GM12872 (cell line): ENCODE data around the gene TRIP4.

Experiments
- CTCF ChIP-seq: IDR thresholded peaks from 3 replicates; pipeline ENCODE4 v1.5.1; 2011; ENCODE audit warnings: low read depth, mild to moderate bottlenecking, low read length, moderate library complexity; ENCODE audit not compliant: insufficient read depth

The TRIP4 gene

GRCh38 chr15:64466408-64467141 lies 78.9 kb downstream of the TRIP4 start:
- TF ChIP-seq CTCF, result no peak

- no peak for TF ChIP-seq CTCF
These were observed 84.5 kb downstream of the TRIP4 start for GRCh38 chr15:64472161-64472560.

- TF ChIP-seq CTCF, result no peak
These were observed 87.2 kb downstream of the TRIP4 start for GRCh38 chr15:64474846-64475245.

GRCh38 chr15:64476550-64476949 lies 88.9 kb downstream of the TRIP4 start:
- no peak for TF ChIP-seq CTCF

- TF ChIP-seq CTCF, result no peak
These were observed 91.2 kb downstream of the TRIP4 start for GRCh38 chr15:64478863-64479262.

GRCh38 chr15:64480891-64481290 lies 93.3 kb downstream of the TRIP4 start:
- TF ChIP-seq CTCF, result no peak

- no peak for TF ChIP-seq CTCF
These were observed 96.1 kb downstream of the TRIP4 start for GRCh38 chr15:64483749-64484148.
